ENCODE data around the gene RAP1GAP2. TPM values are rescaled to one million over a fixed set of nuclear protein-coding genes. Genes with fewer than 3 reads are reported as not detected.

RAP1GAP2 gene
- total and polyA plus RNA-seq, 2 of the 8 experiments (the other 6 are each of a cell fraction or from before 2014, with no cell fraction given), result 24.0 to 63.8 TPM

GRCh38 chr17:3025421-3026124, 229.3 kb downstream of the RAP1GAP2 start:
- Histone ChIP-seq H3K4me1 (replicated peaks in 1 of 4; ENCODE audit: control insufficient read depth in 3 of 4, insufficient read depth in 4 of 4, low read length in 3 of 4) (no peaks in the 10 kb centered on the region), H2BK15ac (ENCODE audit: low read length) (no peak overlapping the region), H3K23me2 (ENCODE audit: low read depth, low read length) (no peaks in the 10 kb centered on the region), H2BK20ac (ENCODE audit: low read length) (no peak overlapping the region), H2AFZ (ENCODE audit: low read length) (no peak overlapping the region), H2BK5ac (ENCODE audit: low read depth, low read length) (no peak overlapping the region), H2AK5ac (ENCODE audit: low read depth, low read length) (no peak overlapping the region), H3K36me3 (ENCODE audit: control insufficient read depth in 2 of 4, insufficient read depth in 4 of 4, low read length in 3 of 4) (peaks cover 0 to 31% (median 20%) of the 10 kb centered on the region in 4 experiments; a peak in 7 of 8 replicates), H3K27me3 (replicated peaks in 1 of 4; ENCODE audit: control insufficient read depth in 3 of 4, extremely low read depth in 1 of 4, insufficient read depth in 3 of 4, low read length in 3 of 4) (no peaks in the 10 kb centered on the region), H2BK120ac (replicated peaks; ENCODE audit: low read depth, low read length) (no peak overlapping the region), H3K23ac (ENCODE audit: insufficient read length) (no peak overlapping the region), H3K79me2 (ENCODE audit: control insufficient read depth in 1 of 2, insufficient read depth in 2 of 2, low read length in 2 of 2) (no peaks in the 10 kb centered on the region), H4K91ac (replicated peaks; ENCODE audit: insufficient read length, low read length) (no peak overlapping the region), H3K9me3 (ENCODE audit: insufficient read depth in 2 of 2, low read depth in 1 of 2, low read length in 1 of 2) (peaks cover 0 to 7% of the 10 kb centered on the region in 2 experiments; a peak in 1 of 4 replicates), H3K27ac (ENCODE audit: low read depth, low read length) (no peak overlapping the region; the same call in 1 of the 2 replicates), H3K9ac (replicated peaks in 1 of 4; ENCODE audit: extremely low read depth in 1 of 4, low read depth in 3 of 4, low read length in 3 of 4) (no peak overlapping the region), H2BK12ac (ENCODE audit: low read depth, low read length) (no peak overlapping the region), H3K14ac (ENCODE audit: insufficient read length) (no peak overlapping the region), H3K4me2 (ENCODE audit: insufficient read depth in 1 of 2, low read depth in 2 of 2, low read length in 2 of 2) (no peak overlapping the region), H4K8ac (ENCODE audit: extremely low read depth, insufficient read depth, low read length) (no peak overlapping the region), H3K56ac (replicated peaks; ENCODE audit: insufficient read length, low read depth, low read length) (no peak overlapping the region), H3K4ac (replicated peaks; ENCODE audit: insufficient read length, low read depth, low read length) (no peak overlapping the region), H3K18ac (ENCODE audit: extremely low read depth, low read length) (no peak overlapping the region), H3K79me1 (ENCODE audit: low read depth, low read length) (no peaks in the 10 kb centered on the region), H4K20me1 (replicated peaks in 1 of 2; ENCODE audit: control insufficient read depth in 1 of 2, insufficient read depth in 2 of 2, low read length in 2 of 2) (peaks cover 0 to 1% of the 10 kb centered on the region in 2 experiments), H4K5ac (ENCODE audit: insufficient read length, low read depth, low read length) (no peak overlapping the region), H3K4me3 (ENCODE audit: extremely low read depth in 1 of 4, insufficient read depth in 2 of 4, low read depth in 3 of 4, low read length in 4 of 4) (no peak overlapping the region)
- ChIA-PET POLR2A (ENCODE audit: partially characterized antibody) (no interaction called here), CTCF (ENCODE audit: partially characterized antibody) (interaction anchor here (0.7 to 1.8 kb wide), 5 partner anchors 10 to 657 kb away, joined by 3 to 7 read pairs (median 3); no protein-coding TSS in a partner anchor)
- 88% methylated on average over 17 of the region's 17 CpGs; no CpG with 5 or more reads in 1 of the 2 experiments for WGBS, 2 experiments (ENCODE audit: extremely low coverage in 1 of 2, insufficient coverage in 1 of 2, insufficient read length in 1 of 2, insufficient replicate concordance in 2 of 2, low coverage in 1 of 2, low lambda C conversion rate in 2 of 2, missing lambda C conversion rate in 1 of 2)
- no peak for FAIRE-seq
- DNase-seq (ENCODE audit: low read depth in 1 of 2, low spot score in 2 of 2), result no peak
- no peak for TF ChIP-seq SAP30 (IDR thresholded peaks at IDR 0.05; ENCODE audit: insufficient read depth, insufficient replicate concordance, low read length)
- no peak for TF ChIP-seq CBX5 (IDR thresholded peaks at IDR 0.05; ENCODE audit: low read depth, low read length)
- TF ChIP-seq PHF8 (conservative IDR thresholded peaks at IDR 0.05; ENCODE audit: low read depth, low read length), result no peak
- TF ChIP-seq, protein P1, sequence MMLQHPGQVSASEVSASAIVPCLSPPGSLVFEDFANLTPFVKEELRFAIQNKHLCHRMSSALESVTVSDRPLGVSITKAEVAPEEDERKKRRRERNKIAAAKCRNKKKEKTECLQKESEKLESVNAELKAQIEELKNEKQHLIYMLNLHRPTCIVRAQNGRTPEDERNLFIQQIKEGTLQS (IDR thresholded peaks at IDR 0.05; ENCODE audit: insufficient read depth, low read depth, low read length), result no peak
- no peak for TF ChIP-seq ZNF274 (IDR thresholded peaks at IDR 0.05; ENCODE audit: borderline replicate concordance, extremely low read depth, low read length)
- TF ChIP-seq JUND (IDR thresholded peaks at IDR 0.05; ENCODE audit: low read length), result no peak
- no peak for TF ChIP-seq CREB1 (IDR thresholded peaks at IDR 0.05)
- TF ChIP-seq CTCF (IDR thresholded peaks at IDR 0.05; ENCODE audit: control extremely low read depth in 1 of 3, insufficient read depth in 1 of 3, low read depth in 1 of 3, low read length in 3 of 3), result peak; percentile 8 to 20 (median 16); a peak in 3 of 4 replicates
